ENCODE results near the gene SPINK4. TPM values are rescaled to one million over a fixed set of nuclear protein-coding genes. Genes with fewer than 3 reads are reported as not detected.

SPINK4 gene
- total RNA-seq, 6 experiments from 2014 or later: not detected

GRCh38 chr9:33246269-33246860, 6.4 kb downstream of the SPINK4 start:
- Mint-ChIP-seq H3K4me3 (no peak overlapping the region), H3K27ac (no peak overlapping the region), H3K27me3 (ENCODE audit: insufficient read depth) (peaks cover 3% of the 10 kb centered on the region; the same call in 1 of the 2 replicates), H3K4me1 (ENCODE audit: low read depth) (peaks cover 7% of the 10 kb centered on the region), H3K36me3 (ENCODE audit: low read depth) (peaks cover 3% of the 10 kb centered on the region; the same call in 1 of the 2 replicates), H3K9me3 (no peaks in the 10 kb centered on the region)
- no peak for DNase-seq
- no peak for TF ChIP-seq CTCF (IDR thresholded peaks at IDR 0.05)

DNA sequence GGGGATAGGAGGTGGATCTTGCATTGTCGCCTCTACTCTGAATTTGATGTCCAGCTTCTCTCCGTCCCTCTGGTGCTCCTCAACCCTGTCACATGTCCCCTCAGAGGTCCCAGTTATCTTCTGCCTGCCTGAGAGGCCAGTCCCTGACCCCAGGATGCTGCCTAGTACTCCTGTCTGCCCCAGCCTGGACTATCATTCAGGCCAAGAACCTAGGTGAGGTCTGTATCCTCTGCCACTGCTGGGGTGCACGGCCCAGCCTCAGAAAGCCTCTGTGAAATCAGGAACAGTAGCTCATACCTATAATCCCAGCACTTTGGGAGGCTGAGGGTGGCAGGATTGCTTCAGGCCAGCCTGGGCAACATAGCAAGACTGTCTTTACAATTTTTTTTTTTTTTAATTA, 8.6 kb downstream of the SPINK4 start:
- Mint-ChIP-seq H3K4me3 (no peak overlapping the region), H3K9me3 (no peaks in the 10 kb centered on the region), H3K4me1 (ENCODE audit: low read depth) (peaks cover 7% of the 10 kb centered on the region), H3K36me3 (ENCODE audit: low read depth) (peaks cover 11% of the 10 kb centered on the region; the same call in 1 of the 2 replicates), H3K27ac (no peak overlapping the region), H3K27me3 (ENCODE audit: insufficient read depth) (peaks cover 1% of the 10 kb centered on the region)
- TF ChIP-seq CTCF (IDR thresholded peaks at IDR 0.05): no peak
- no peak for DNase-seq

DNA sequence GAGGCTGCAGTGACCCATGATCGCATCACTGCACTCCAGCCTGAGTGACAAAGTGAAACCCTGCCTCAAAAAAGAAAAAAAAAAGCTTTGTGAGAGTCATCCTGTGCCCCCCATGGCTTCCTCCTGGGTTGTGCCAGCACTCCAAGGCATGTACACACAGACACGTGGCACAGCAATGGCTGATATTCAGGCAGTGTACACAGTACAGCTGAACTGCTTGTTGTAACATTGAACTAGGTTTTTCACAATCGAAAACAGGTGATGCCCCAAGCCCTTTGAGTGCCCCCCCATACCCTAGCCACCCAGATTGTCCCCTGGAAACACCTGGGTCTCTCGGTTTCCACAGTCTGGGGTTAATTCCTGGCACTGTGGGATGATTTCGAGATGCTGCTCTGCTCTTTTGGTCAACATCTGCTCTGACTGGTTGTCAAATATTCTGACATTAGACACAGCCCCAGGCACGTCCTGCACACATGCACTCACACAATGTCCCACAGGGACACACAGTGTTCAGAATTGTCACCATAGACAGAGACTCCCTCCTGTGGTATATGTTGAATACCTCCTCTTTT, 9.2 kb downstream of the SPINK4 start:
- Mint-ChIP-seq H3K27ac (no peak overlapping the region), H3K36me3 (ENCODE audit: low read depth) (peaks cover 11% of the 10 kb centered on the region; the same call in 1 of the 2 replicates), H3K27me3 (ENCODE audit: insufficient read depth) (peaks cover 1% of the 10 kb centered on the region), H3K9me3 (no peaks in the 10 kb centered on the region), H3K4me3 (no peak overlapping the region), H3K4me1 (ENCODE audit: low read depth) (peaks cover 7% of the 10 kb centered on the region)
- no peak for DNase-seq
- TF ChIP-seq CTCF (IDR thresholded peaks at IDR 0.05): no peak

DNA sequence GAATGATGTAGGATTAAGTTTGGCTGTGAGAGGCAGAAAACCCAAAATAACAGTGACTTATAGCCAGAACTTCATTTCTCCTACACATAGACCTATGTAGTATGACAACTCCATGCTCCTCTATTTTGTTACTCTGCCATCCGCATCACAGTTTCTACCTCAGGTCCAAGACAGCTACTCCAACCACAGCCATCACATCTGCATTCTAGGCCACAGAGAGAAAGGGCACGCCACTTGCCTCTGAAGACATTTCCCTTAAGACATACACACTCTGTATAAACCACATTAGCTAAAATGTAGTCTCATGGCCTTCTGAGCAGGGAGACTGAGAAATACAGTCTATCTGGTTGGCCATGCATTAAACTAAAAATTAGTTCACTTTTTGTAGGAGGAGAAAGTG, 10.0 kb downstream of the SPINK4 start:
- Mint-ChIP-seq H3K36me3 (ENCODE audit: low read depth) (peaks cover 17% of the 10 kb centered on the region; the same call in 1 of the 2 replicates), H3K4me3 (no peak overlapping the region), H3K9me3 (no peaks in the 10 kb centered on the region), H3K4me1 (ENCODE audit: low read depth) (peaks cover 7% of the 10 kb centered on the region), H3K27ac (peak overlapping the region; percentile 73; the same call in 1 of the 2 replicates), H3K27me3 (ENCODE audit: insufficient read depth) (peaks cover 1% of the 10 kb centered on the region)
- DNase-seq: no peak
- TF ChIP-seq CTCF (IDR thresholded peaks at IDR 0.05): no peak

DNA sequence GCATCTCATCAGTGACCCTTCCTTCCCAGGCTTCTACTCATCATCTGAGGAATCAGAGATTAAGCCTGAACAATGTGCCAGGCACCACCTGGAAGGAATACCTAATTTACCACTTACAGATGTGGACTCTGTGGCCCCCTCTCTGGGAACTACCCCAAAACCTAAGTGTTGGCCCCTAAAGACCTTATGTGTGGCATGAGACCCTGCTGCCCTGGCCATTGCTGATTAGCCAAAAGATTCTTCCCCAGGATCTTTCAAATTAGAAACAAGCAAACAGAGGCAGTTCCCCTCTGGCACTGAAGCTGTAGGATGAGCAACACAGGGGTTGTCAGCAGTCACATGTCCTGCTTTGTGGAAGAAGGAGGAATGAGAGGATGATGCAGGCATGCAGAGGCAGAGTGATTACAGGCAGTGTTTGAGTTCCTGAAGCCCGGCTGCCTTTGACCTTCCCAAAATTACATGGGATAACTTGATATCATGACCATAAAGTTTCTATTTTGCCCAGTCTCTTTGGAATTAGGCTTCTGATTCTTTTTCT, 10.6 kb downstream of the SPINK4 start:
- H3K27me3 Mint-ChIP-seq (ENCODE audit: insufficient read depth): peaks cover 1% of the 10 kb centered on the region
- peaks cover 7% of the 10 kb centered on the region for H3K4me1 Mint-ChIP-seq (ENCODE audit: low read depth)
- H3K36me3 Mint-ChIP-seq (ENCODE audit: low read depth): peaks cover 18% of the 10 kb centered on the region
- DNase-seq: peak; percentile 59
- H3K27ac Mint-ChIP-seq: peak overlapping the region; percentile 73
- TF ChIP-seq CTCF (IDR thresholded peaks at IDR 0.05): no peak
- no peaks in the 10 kb centered on the region for H3K9me3 Mint-ChIP-seq
- no peak overlapping the region for H3K4me3 Mint-ChIP-seq

Data from HFFc6 (cell line).